Islet precursor cell (in vitro differentiated cells): ENCODE data around the gene CACNA2D1.
"Not testable (repeated sequence)": the region's sequence is repeated elsewhere in the genome, so short reads cannot be mapped to it uniquely, and the experiment has no call there.

ENCODE experiments used
- DNase-seq: peaks from one replicate; pipeline ENCODE4 v3.0.0-alpha.2; 2018

CACNA2D1 gene

GRCh38 chr7:82158327-82158726 is 285.2 kb downstream of the CACNA2D1 start:
- DNase-seq = no peak

- no peak for DNase-seq
Measured at GRCh38 chr7:82156893-82157292, 286.7 kb downstream of the CACNA2D1 start.

- no peak for DNase-seq
Measured at GRCh38 chr7:82156168-82156567, 287.4 kb downstream of the CACNA2D1 start.

DNA sequence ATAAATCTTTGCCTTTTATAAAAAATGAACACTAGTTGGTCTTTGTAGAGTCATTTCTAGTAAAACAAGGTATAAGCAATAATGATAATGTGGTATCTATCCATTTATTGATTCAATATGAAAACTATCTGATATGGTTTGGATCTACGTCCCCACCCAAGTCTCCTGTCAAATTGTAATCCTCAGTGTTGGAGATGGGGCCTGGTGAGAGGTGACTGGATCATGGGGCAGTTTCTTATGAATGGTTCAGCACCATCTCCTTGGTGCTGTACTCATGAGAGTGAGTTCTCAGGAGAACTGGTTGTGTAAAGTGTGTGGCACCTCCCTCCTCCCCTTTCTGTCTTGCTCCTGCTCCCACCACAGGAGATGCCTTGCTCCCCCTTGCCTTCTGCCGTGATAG is 288.8 kb downstream of the CACNA2D1 start:
- no peak for DNase-seq

DNA sequence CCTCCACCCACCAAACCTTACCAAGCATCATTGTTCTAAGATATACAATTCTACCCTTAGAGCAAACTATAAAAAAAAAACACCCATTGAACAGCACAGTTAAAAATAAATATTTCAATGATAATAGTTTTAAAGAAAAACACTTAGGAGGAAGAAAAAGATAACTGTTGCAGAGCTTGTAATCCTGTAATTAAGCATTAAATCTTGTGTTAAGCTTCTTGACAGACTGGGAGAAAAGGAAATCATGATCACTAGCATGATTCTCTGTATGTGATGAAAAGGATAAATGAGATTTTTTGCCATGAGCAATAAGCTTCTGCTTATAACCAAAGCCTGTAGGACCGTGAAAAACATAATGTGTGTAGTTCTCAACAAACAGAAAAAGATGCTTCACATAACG is 289.8 kb downstream of the CACNA2D1 start:
- DNase-seq = no peak

DNA sequence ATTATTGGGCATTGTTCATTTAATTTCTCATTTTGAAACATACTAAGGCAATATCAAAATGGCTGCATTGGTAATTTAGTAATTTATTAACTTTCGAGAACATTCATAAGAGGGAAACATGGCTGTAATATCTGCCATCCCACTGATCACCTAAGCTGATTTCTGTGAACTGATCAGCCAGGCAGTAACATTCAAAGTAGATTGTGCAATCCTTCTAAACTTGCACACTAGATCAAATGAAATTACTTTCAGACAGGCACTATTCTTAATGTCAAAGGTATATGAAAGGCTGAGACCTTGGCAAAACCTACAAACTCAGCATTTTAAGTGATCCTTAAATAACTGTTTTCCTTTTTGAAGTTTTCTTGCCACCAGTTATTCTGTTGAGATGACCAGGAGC is 290.7 kb downstream of the CACNA2D1 start:
- no peak for DNase-seq

DNA sequence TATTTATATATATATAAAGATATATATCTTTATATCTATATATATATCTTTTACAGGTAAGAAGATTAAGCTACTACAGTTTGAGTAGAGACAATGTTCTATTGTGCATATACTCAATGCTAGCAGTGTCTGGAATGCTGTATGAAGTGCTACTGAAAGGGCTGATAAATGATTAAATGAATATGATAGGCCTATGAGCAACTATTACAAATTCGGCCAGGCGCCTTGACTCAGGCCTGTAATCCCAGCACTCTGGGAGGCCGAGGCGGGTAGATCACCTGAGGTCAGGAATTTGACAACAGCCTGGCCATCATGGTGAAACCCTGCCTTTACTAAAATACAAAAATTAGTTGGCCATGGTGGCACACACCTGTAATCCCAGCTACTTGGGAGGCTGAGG is 297.1 kb downstream of the CACNA2D1 start:
- DNase-seq = no peak

- DNase-seq = no peak
Measured at GRCh38 chr7:82142263-82142864, 301.2 kb downstream of the CACNA2D1 start.

DNA sequence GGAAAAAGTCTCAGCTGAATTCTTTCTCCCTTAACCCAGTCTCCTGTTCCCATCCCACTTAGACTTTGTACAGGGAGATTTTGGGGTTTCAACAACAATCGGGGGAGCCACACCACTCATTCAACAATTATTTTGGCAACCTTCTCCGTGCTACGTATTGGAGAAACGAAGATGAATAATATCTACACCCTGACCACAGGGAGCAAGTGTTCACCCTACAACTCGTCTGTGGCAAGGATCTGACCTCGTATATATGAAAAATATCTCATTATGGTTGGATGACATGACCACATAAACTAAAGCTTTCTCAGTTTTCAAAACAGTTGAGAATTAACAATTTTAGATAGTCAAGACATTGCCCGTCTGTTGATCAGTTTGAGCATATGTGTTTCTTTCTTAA is 302.1 kb downstream of the CACNA2D1 start:
- DNase-seq = no peak

GRCh38 chr7:82140608-82141007 is 303.0 kb downstream of the CACNA2D1 start:
- not testable (repeated sequence) for DNase-seq

DNA sequence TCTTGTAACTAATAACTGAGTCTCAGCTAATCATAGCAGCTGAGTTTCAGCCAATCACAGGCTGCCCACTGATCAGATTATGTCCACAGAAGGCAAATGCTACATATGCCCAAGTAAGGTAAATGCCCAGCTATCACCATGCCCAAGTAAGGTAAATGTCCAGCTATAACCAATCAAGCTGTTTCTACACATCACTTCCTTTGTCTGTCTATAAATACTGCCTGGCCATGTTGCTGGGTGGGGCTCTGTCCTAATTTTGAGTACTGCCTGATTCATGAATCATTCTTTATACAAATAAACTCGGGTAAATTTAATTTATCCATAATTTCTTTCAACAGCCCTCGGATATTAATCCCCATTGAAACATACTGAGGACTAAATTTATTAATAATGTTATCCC is 312.4 kb downstream of the CACNA2D1 start:
- DNase-seq = no peak

GRCh38 chr7:82129091-82129490 is 314.5 kb downstream of the CACNA2D1 start:
- DNase-seq = no peak

DNA sequence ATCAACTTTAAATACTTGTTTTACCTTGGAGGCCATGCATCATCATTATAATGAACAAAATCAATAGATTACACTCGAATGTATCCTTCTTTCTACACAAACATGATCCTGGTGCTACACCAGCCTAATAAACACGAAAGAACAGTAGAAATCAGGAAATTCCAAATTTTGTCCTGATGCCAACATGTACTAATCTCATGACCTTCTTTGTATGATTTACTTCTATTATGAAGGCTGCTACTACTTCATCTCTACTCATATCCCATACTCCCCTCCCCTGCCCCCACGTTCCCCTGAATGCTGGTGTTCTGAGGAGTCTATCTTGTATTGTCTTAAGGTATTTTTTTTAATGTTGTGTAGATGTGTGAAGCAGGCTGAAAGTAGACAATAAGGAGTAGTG is 315.0 kb downstream of the CACNA2D1 start:
- no peak for DNase-seq

DNA sequence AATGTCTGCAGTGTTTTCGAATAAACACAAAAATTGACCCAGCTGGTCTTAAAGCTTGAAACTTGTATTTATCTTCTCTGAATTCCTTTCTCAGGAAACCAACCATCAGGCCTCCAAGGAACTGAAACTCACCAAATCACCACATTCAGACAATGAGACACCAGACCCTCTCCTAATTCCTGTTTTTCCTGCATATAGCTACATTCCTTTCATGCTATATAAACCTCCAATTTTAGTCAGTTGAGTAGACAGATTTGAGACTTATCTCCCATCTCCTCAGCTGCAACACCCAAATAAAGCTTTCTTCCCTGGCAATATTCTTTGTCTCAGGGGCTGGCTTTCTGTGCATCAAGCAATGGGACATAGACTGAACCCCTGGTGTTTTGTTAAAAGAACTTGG is 317.0 kb downstream of the CACNA2D1 start:
- DNase-seq = no peak

- DNase-seq = no peak
Measured at GRCh38 chr7:82124445-82124844, 319.1 kb downstream of the CACNA2D1 start.

DNA sequence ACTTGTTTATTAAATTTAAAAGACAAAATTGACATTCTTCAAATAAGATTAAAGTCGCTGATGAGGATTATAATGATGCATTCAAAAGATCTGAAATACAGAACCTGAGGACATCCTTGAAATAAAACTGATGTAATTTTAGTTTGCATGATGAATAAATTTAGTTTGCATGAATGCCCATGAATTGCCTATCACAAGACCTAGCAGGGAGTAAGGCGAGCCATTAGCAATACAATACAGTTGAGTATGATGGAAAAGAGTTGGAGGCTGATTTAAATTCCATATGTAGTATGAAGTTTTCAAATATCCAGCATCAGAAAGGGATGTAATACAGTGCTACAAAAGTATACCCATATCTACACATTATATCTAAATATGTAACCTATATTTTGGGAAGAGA is 321.3 kb downstream of the CACNA2D1 start:
- no peak for DNase-seq

- DNase-seq = no peak
Measured at GRCh38 chr7:82114237-82114636, 329.3 kb downstream of the CACNA2D1 start.

DNA sequence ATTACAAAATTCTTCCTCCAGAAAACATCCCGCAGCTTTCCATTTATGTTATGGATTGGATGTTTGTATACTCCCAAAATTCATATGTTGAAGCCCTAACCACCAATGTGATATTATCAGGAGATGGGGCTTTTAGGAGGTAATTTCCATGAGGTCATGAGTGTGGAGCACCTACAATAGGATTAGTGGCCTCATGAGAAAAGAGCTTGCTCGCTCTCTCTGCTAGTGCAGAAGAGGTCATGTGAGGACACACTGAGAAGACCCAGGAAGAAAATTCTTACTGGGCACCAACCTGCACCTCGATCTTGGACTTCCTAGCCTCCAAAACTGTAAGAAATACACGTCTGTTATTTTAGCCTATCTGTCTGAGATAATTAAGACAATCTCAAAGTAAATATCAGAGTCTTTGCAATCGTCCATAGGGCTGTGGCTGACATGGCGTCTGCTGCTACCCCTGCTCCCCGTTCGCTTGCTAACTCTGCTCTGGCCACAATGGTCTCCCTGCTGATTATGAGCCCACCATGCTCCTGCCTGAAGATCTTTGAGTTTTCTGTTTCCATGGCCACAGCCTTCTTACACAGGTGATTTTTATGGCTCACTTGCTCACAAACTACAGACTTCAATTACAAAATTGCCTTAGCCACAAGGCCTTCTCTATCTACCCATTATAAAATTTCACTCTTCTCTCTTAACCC is 333.3 kb downstream of the CACNA2D1 start:
- no peak for DNase-seq

DNA sequence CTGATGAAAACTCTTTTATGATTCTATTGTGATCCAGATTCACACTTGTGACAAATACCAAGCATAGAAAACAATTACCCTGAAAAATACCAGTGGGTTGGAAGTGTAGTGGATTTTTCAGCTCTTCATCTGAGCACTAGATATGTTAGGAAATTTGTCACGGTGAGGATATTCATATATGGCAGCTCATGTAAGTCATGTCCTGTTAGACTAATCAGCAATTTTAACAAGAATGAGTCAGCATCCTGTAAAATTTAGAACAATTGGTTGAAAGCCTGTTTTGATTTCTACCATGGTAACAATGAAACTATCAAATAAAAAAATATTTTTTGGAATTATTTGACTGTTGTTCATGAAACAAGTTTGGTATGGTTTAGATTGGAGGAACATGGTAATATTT is 334.3 kb downstream of the CACNA2D1 start:
- DNase-seq = no peak

DNA sequence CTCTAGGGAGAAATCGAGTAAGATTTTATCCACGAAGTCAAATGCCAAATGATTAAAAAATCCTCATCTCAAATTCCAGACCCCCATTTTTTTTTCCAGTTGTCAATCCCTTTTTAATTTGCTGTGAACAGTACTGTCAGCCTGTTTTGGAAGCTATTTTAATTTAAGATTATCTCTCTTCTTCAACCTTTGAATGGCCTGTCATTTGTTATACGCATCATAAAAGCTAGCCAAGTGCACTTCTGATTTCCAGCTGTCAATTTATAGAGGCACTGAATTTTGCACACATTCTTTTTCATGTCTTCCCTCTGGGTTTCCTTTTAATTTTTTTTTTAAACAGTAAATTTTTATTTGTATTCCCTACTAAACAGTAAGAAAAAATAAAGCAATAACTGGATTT is 337.4 kb downstream of the CACNA2D1 start:
- no peak for DNase-seq

DNA sequence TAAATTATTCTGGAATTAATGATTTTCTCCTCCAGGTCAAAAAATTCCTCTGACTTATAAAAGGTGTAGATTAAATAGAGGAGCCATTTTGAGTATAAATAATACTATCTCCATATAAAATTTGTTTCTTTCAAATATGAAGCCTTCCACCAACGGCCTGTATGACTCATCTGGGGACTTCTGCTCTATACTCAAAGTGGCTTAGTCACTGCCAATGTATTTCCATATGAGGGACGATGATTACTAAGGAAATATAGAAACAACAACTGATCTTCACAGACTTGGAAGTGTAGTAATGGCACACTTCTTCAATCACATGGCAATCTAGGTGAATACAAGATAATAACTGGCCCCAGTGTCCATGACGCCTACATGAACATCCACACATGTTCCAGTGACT is 338.1 kb downstream of the CACNA2D1 start:
- DNase-seq = no peak

DNA sequence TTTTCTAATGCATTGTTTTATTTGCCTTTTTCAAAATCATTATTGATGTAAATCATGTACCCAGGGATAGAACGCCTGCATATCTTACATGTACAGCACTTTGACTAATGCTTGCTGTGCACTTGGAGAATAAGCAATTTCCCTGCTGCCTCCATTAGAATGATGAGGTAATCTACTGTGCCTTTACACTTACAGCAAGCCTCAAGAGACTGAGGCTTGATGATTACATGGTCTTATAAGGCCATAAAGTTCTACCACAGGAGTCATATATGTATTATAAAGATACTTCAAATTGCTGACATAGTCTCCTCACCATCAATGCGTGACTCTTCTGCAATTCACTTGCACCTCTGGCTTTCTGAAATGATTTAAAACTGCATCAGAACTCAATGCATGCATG is 345.2 kb downstream of the CACNA2D1 start:
- DNase-seq = no peak

GRCh38 chr7:82091126-82091684 is 352.4 kb downstream of the CACNA2D1 start:
- no peak for DNase-seq

DNA sequence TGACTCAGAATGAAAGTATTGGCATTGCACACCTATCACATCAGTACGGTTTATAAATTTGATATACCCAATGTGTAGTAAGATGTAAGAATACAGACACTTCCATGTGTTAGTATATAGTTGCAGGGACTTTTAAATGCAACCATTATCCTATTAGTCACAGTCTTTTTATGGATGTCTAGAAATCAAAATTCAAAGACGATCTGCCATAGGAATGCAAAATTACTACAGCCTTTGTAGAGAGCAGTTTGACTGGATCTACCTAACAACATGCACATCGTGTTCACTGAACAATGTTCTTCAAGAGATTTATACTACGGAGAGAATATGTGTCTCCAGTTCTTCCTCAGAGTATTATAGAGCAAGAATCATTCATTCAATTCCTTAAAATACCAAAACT is 356.5 kb downstream of the CACNA2D1 start:
- no peak for DNase-seq

DNA sequence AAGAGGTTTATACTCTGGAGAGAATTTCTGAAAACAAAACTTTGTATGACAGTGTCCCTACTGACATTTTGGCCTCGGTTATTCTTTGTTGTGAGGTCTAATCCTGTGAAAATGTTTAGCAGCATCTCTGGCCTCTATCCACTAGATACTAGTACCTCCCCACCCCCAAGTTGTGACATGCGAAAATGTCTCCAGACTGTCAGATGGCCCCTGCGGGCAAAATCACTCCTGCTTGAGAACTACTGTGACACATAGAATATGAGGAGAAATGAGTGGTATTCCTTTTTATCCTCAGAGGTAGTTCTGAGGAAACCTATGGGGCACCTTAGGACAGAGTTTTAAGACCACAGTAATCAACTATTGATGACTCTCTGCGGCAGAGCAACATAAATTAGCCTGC is 358.5 kb downstream of the CACNA2D1 start:
- no peak for DNase-seq
